Thoracic aorta (tissue), 2 donors: ENCODE measurements around the gene SFI1. TPM values are rescaled to one million over a fixed set of nuclear protein-coding genes. Genes with fewer than 3 reads are reported as not detected.
"Not testable (repeated sequence)": the region's sequence is repeated elsewhere in the genome, so short reads cannot be mapped to it uniquely, and the experiment has no call there.

Experiments
- ATAC-seq: fragments of 150-250 bp; one replicate; pipeline ENCODE4 v1.8.0; 2017; ENCODE audit warnings: low read depth; ENCODE audit not compliant: insufficient number of reproducible peaks, low FRiP score
- DNase-seq: peaks from one replicate; pipeline ENCODE4 v3.0.0-alpha.2; 2020; ENCODE audit warnings: low spot score
- H3K27ac ChIP-seq, 2 donors: fragments of 200-600 bp; sonication (generic); 1 replicate in 1 of 2; 2 replicates in 1 of 2; pipeline ENCODE4 v1.5.1; 2016; ENCODE audit warnings: mild to moderate bottlenecking in 2 of 2, moderate library complexity in 2 of 2
- H3K27me3 ChIP-seq: fragments of 200-600 bp; sonication (generic); replicated peaks from 2 replicates; pipeline ENCODE4 v1.6.0; 2016; ENCODE audit warnings: mild to moderate bottlenecking; ENCODE audit not compliant: insufficient read depth
- H3K36me3 ChIP-seq: fragments of 200-600 bp; sonication (generic); one replicate; pipeline ENCODE4 v1.5.1; 2016
- H3K4me1 ChIP-seq, 2 donors: fragments of 200-600 bp; sonication (generic); 1 replicate in 1 of 2; 2 replicates in 1 of 2; pipeline versions ENCODE4 v1.5.1 to v1.6.0; 2016; ENCODE audit warnings: low read depth in 2 of 2, mild to moderate bottlenecking in 1 of 2; ENCODE audit not compliant: control insufficient read depth in 1 of 2
- H3K4me3 ChIP-seq: fragments of 200-600 bp; sonication (generic); 2 replicates; pipeline ENCODE4 v1.5.1; 2016; ENCODE audit warnings: mild to moderate bottlenecking
- H3K9me3 ChIP-seq: fragments of 200-600 bp; sonication (generic); 2 replicates; pipeline ENCODE4 v1.5.1; 2016
- total RNA-seq, 2 donors: library from RNA; depleted of rRNA; stranded (reverse); fragments of >200 nt; gene quantifications; one replicate each; pipeline versions ENCODE4 v1.1.0 to v1.2.3, GENCODE V29; 2016
- TF ChIP-seq, protein P1 (sequence below): fragments of 200-600 bp; sonication (generic); IDR thresholded peaks from one replicate; pipeline ENCODE4 v1.5.1; 2019; ENCODE audit warnings: antibody characterized with exemption

SFI1 gene
- total RNA-seq, 2 donors from 2014 or later: 25.0 to 59.9 TPM

- DNase-seq (no peak), ATAC-seq (no peak)
- TF ChIP-seq, protein P1, sequence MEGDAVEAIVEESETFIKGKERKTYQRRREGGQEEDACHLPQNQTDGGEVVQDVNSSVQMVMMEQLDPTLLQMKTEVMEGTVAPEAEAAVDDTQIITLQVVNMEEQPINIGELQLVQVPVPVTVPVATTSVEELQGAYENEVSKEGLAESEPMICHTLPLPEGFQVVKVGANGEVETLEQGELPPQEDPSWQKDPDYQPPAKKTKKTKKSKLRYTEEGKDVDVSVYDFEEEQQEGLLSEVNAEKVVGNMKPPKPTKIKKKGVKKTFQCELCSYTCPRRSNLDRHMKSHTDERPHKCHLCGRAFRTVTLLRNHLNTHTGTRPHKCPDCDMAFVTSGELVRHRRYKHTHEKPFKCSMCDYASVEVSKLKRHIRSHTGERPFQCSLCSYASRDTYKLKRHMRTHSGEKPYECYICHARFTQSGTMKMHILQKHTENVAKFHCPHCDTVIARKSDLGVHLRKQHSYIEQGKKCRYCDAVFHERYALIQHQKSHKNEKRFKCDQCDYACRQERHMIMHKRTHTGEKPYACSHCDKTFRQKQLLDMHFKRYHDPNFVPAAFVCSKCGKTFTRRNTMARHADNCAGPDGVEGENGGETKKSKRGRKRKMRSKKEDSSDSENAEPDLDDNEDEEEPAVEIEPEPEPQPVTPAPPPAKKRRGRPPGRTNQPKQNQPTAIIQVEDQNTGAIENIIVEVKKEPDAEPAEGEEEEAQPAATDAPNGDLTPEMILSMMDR: no peak
- no peaks in the 10 kb centered on the region for H3K4me1 ChIP-seq
- H3K27ac ChIP-seq: no peak overlapping the region
- no peaks in the 10 kb centered on the region for H3K9me3 ChIP-seq
- H3K27me3 ChIP-seq: no peaks in the 10 kb centered on the region
- H3K36me3 ChIP-seq: peaks cover 3% of the 10 kb centered on the region
- H3K4me3 ChIP-seq: no peak overlapping the region
These were observed 48.4 kb downstream of the SFI1 start for GRCh38 chr22:31544481-31545480.

DNA sequence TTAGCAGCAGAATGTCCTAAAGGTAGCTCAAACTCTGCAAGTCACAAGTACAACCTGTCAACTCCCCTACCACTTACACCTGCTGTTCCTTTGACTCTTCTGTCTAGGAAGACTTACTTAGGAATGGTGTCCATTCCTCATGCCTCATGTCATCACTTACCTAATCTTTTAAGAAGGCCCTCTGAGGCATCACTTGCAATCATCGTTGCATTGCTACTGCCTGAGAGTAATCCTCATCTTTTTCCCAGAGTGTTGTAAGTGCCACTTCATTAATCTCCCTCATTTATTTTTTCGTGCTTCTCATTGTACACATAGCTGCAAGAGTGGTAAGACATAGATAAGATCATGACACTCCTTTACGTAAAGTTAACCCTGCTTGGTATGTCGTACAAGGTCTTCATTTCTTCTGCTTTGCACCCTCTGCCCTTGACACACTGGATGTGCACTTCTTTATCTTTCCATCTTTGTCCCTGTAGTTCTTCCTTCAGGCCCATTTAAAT is 54.6 kb downstream of the SFI1 start:
- no peaks in the 10 kb centered on the region for H3K9me3 ChIP-seq
- H3K27ac ChIP-seq: no peak overlapping the region
- peaks cover 8% of the 10 kb centered on the region for H3K36me3 ChIP-seq
- DNase-seq (no peak), ATAC-seq (no peak)
- TF ChIP-seq, protein P1: no peak
- H3K4me1 ChIP-seq: no peaks in the 10 kb centered on the region
- no peak overlapping the region for H3K4me3 ChIP-seq
- no peaks in the 10 kb centered on the region for H3K27me3 ChIP-seq

DNA sequence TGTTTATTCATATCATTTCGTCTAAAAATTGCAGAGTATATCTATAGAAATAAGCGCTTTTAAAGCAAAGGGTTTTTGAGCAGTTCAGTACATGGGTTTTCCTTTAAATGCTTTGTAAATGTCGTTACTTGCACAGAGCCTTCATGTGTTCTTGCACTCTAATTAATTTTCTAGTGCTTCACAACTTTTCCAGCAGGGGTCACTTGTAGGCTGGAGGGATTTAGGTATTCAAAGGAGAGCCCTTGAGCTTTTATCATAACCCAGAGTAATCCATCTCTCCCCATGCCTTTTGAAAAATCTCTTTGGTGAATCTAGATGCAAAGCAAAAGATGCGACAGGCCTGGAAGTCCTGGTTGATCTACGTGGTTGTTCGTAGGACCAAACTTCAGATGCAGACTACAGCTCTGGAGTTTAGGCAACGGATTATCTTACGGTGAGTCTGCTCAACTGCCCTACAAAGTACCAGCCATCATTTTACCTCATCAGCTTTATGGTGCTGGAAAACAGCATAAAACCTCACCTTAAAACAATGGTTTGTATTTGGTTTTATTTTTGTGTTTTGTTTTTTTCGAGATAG is 60.4 kb downstream of the SFI1 start:
- H3K4me3 ChIP-seq: no peak overlapping the region
- no peaks in the 10 kb centered on the region for H3K36me3 ChIP-seq
- H3K9me3 ChIP-seq: no peaks in the 10 kb centered on the region
- H3K4me1 ChIP-seq: no peaks in the 10 kb centered on the region
- H3K27me3 ChIP-seq: no peaks in the 10 kb centered on the region
- H3K27ac ChIP-seq: no peak overlapping the region
- DNase-seq: no peak
- TF ChIP-seq, protein P1: peak; percentile 42
- ATAC-seq: no peak

- H3K36me3 ChIP-seq, H3K4me1 ChIP-seq, H3K9me3 ChIP-seq, H3K27me3 ChIP-seq, H3K27ac ChIP-seq, ATAC-seq, H3K4me3 ChIP-seq, DNase-seq: not testable (repeated sequence)
These were observed 62.2 kb downstream of the SFI1 start for GRCh38 chr22:31558546-31558945.

- TF ChIP-seq, protein P1: peak; percentile 62
- Histone ChIP-seq H3K4me3 (no peak overlapping the region), H3K27me3 (no peaks in the 10 kb centered on the region), H3K4me1 (no peaks in the 10 kb centered on the region), H3K9me3 (no peaks in the 10 kb centered on the region), H3K27ac (peak overlapping the region in 1 of 2 donors; percentile 12), H3K36me3 (no peaks in the 10 kb centered on the region)
- peak; percentile 26 for DNase-seq
- no peak for ATAC-seq
These were observed 65.0 kb downstream of the SFI1 start for GRCh38 chr22:31561238-31561887.
